ENCODE measurements around the gene CCNG2.
A peak's percentile ranks its signal among the peaks of the same experiment; 100 is the strongest.
"Not testable (repeated sequence)": the region's sequence is repeated elsewhere in the genome, so short reads cannot be mapped to it uniquely, and the experiment has no call there.

Gene CCNG2

GRCh38 chr4:77156912-77157858 lies at the start of gene CCNG2:
Gene CCNG2 (plus strand): TSS chr4:77157207. CDS start chr4:77158533, 1,326 bp downstream.
- DNase-seq (ENCODE audit: low read depth in 3 of 3, low spot score in 1 of 3): peak in 2 of 3 donors; percentile 55 to 69

- DNase-seq (ENCODE audit: low read depth in 3 of 3, low spot score in 1 of 3): no peak
These were observed 46.3 kb upstream of the CCNG2 start for GRCh38 chr4:77110730-77111129.

- no peak for DNase-seq (ENCODE audit: low read depth in 3 of 3, low spot score in 1 of 3)
These were observed 43.9 kb upstream of the CCNG2 start for GRCh38 chr4:77113069-77113468.

GRCh38 chr4:77117721-77118120 lies 39.3 kb upstream of the CCNG2 start:
- DNase-seq (ENCODE audit: low read depth in 3 of 3, low spot score in 1 of 3): no peak

GRCh38 chr4:77120886-77121508 lies 36.0 kb upstream of the CCNG2 start:
- DNase-seq (ENCODE audit: low read depth in 3 of 3, low spot score in 1 of 3): no peak

- no peak for DNase-seq (ENCODE audit: low read depth in 3 of 3, low spot score in 1 of 3)
These were observed 35.2 kb upstream of the CCNG2 start for GRCh38 chr4:77121736-77122240.

GRCh38 chr4:77122656-77123055 lies 34.4 kb upstream of the CCNG2 start:
- DNase-seq (ENCODE audit: low read depth in 3 of 3, low spot score in 1 of 3): no peak

GRCh38 chr4:77123411-77123810 lies 33.6 kb upstream of the CCNG2 start:
- no peak for DNase-seq (ENCODE audit: low read depth in 3 of 3, low spot score in 1 of 3)

- DNase-seq (ENCODE audit: low read depth in 3 of 3, low spot score in 1 of 3): no peak
These were observed 32.4 kb upstream of the CCNG2 start for GRCh38 chr4:77124576-77124975.

GRCh38 chr4:77125961-77126360 lies 31.0 kb upstream of the CCNG2 start:
- no peak for DNase-seq (ENCODE audit: low read depth in 3 of 3, low spot score in 1 of 3)

GRCh38 chr4:77126809-77127208 lies 30.2 kb upstream of the CCNG2 start:
- DNase-seq (ENCODE audit: low read depth in 3 of 3, low spot score in 1 of 3): no peak

- no peak for DNase-seq (ENCODE audit: low read depth in 3 of 3, low spot score in 1 of 3)
These were observed 29.8 kb upstream of the CCNG2 start for GRCh38 chr4:77127215-77127614.

GRCh38 chr4:77127837-77128621 lies 29.0 kb upstream of the CCNG2 start:
- DNase-seq (ENCODE audit: low read depth in 3 of 3, low spot score in 1 of 3): no peak

- no peak for DNase-seq (ENCODE audit: low read depth in 3 of 3, low spot score in 1 of 3)
These were observed 24.2 kb upstream of the CCNG2 start for GRCh38 chr4:77132652-77133312.

GRCh38 chr4:77137448-77137847 lies 19.6 kb upstream of the CCNG2 start:
- DNase-seq (ENCODE audit: low read depth in 3 of 3, low spot score in 1 of 3): not testable (repeated sequence)

- no peak for DNase-seq (ENCODE audit: low read depth in 3 of 3, low spot score in 1 of 3)
These were observed 14.9 kb upstream of the CCNG2 start for GRCh38 chr4:77141964-77142645.

- DNase-seq (ENCODE audit: low read depth in 3 of 3, low spot score in 1 of 3): no peak
These were observed 14.4 kb upstream of the CCNG2 start for GRCh38 chr4:77142646-77143028.

- DNase-seq (ENCODE audit: low read depth in 3 of 3, low spot score in 1 of 3): no peak
These were observed 13.9 kb upstream of the CCNG2 start for GRCh38 chr4:77143091-77143490.

- DNase-seq (ENCODE audit: low read depth in 3 of 3, low spot score in 1 of 3): no peak
These were observed 11.2 kb upstream of the CCNG2 start for GRCh38 chr4:77145842-77146185.
